ENCODE measurements around the gene GRIK4. TPM values are rescaled to one million over a fixed set of nuclear protein-coding genes. Genes with fewer than 3 reads are reported as not detected.

The GRIK4 gene
- total and polyA plus RNA-seq, 4 donors: 0.05 to 0.25 (median 0.06) TPM; not detected in 1

DNA sequence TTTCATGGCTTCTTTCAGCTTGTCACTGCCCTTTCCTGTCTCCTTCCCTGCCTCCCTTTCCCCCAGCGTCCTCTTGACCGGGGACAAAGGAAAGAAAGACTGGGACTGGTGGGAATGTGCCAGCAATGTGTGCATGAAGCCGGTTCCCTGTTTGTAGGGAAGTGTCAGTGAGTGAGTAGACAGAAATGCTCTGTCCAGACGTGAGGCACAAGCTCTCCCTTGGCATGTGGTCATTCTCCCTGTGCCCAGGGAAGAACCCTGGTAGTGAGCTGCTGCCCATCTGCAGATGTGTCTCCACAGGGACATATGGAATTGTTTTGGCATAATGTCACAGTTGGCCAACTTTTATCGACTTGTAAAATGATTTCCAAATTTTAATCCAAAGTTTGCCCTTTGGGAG lies 426.0 kb downstream of the GRIK4 start:
- Histone ChIP-seq H3K36me3 (ENCODE audit: control insufficient read depth in 4 of 4, insufficient read depth in 3 of 4, low read depth in 1 of 4, low read length in 3 of 4) (no peaks in the 10 kb centered on the region), H3K9ac (ENCODE audit: low read depth in 1 of 2, low read length in 2 of 2) (no peak overlapping the region), H3K27me3 (ENCODE audit: control insufficient read depth in 4 of 4, insufficient read depth in 4 of 4, low read length in 3 of 4) (peaks cover 0 to 2% (median 0%) of the 10 kb centered on the region in 4 donors), H3K27ac (ENCODE audit: low read depth in 1 of 2, low read length in 2 of 2) (no peak overlapping the region), H3K4me3 (ENCODE audit: low read depth in 1 of 3, low read length in 3 of 3) (no peak overlapping the region), H3K9me3 (ENCODE audit: control insufficient read depth in 4 of 4, low read length in 3 of 4) (no peaks in the 10 kb centered on the region), H3K4me1 (ENCODE audit: control insufficient read depth in 4 of 4, insufficient read depth in 4 of 4, low read length in 3 of 4) (no peaks in the 10 kb centered on the region)
- WGBS: 51% methylated on average over 5 of the region's 5 CpGs
- DNase-seq (ENCODE audit: low spot score): no peak
- TF ChIP-seq EGR1 (IDR thresholded peaks at IDR 0.05; ENCODE audit: low read depth in 2 of 2) (no peak), NR2F2 (IDR thresholded peaks at IDR 0.05) (no peak), FOXA2 (IDR thresholded peaks at IDR 0.05) (no peak), RXRA (IDR thresholded peaks at IDR 0.05) (no peak), RAD21 (IDR thresholded peaks at IDR 0.05) (no peak), GABPA (IDR thresholded peaks at IDR 0.05 in 1 of 2, conservative IDR thresholded peaks at IDR 0.05 in 1 of 2) (no peak), YY1 (IDR thresholded peaks at IDR 0.05) (no peak), HNF4G (IDR thresholded peaks at IDR 0.05) (no peak), TAF1 (conservative IDR thresholded peaks at IDR 0.05) (no peak), SP1 (IDR thresholded peaks at IDR 0.05) (no peak), FOXA1 (IDR thresholded peaks at IDR 0.05) (no peak), HNF4A (conservative IDR thresholded peaks at IDR 0.05) (no peak)
- TF ChIP-seq, protein P1, sequence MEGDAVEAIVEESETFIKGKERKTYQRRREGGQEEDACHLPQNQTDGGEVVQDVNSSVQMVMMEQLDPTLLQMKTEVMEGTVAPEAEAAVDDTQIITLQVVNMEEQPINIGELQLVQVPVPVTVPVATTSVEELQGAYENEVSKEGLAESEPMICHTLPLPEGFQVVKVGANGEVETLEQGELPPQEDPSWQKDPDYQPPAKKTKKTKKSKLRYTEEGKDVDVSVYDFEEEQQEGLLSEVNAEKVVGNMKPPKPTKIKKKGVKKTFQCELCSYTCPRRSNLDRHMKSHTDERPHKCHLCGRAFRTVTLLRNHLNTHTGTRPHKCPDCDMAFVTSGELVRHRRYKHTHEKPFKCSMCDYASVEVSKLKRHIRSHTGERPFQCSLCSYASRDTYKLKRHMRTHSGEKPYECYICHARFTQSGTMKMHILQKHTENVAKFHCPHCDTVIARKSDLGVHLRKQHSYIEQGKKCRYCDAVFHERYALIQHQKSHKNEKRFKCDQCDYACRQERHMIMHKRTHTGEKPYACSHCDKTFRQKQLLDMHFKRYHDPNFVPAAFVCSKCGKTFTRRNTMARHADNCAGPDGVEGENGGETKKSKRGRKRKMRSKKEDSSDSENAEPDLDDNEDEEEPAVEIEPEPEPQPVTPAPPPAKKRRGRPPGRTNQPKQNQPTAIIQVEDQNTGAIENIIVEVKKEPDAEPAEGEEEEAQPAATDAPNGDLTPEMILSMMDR (IDR thresholded peaks at IDR 0.05; ENCODE audit: low read depth, low read length, missing input control): no peak
- TF ChIP-seq, protein P2, sequence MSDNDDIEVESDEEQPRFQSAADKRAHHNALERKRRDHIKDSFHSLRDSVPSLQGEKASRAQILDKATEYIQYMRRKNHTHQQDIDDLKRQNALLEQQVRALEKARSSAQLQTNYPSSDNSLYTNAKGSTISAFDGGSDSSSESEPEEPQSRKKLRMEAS (IDR thresholded peaks at IDR 0.05): no peak
- TF ChIP-seq, protein P3, sequence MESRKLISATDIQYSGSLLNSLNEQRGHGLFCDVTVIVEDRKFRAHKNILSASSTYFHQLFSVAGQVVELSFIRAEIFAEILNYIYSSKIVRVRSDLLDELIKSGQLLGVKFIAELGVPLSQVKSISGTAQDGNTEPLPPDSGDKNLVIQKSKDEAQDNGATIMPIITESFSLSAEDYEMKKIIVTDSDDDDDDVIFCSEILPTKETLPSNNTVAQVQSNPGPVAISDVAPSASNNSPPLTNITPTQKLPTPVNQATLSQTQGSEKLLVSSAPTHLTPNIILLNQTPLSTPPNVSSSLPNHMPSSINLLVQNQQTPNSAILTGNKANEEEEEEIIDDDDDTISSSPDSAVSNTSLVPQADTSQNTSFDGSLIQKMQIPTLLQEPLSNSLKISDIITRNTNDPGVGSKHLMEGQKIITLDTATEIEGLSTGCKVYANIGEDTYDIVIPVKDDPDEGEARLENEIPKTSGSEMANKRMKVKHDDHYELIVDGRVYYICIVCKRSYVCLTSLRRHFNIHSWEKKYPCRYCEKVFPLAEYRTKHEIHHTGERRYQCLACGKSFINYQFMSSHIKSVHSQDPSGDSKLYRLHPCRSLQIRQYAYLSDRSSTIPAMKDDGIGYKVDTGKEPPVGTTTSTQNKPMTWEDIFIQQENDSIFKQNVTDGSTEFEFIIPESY (IDR thresholded peaks at IDR 0.05): no peak
- TF ChIP-seq, protein P4, sequence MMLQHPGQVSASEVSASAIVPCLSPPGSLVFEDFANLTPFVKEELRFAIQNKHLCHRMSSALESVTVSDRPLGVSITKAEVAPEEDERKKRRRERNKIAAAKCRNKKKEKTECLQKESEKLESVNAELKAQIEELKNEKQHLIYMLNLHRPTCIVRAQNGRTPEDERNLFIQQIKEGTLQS (IDR thresholded peaks at IDR 0.05): no peak

- Histone ChIP-seq H3K9me3 (ENCODE audit: control insufficient read depth in 4 of 4, low read length in 3 of 4) (no peaks in the 10 kb centered on the region), H3K4me3 (ENCODE audit: low read depth in 1 of 3, low read length in 3 of 3) (no peak overlapping the region), H3K9ac (ENCODE audit: low read depth in 1 of 2, low read length in 2 of 2) (no peak overlapping the region), H3K27me3 (ENCODE audit: control insufficient read depth in 4 of 4, insufficient read depth in 4 of 4, low read length in 3 of 4) (peaks cover 0 to 2% (median 0%) of the 10 kb centered on the region in 4 donors), H3K27ac (ENCODE audit: low read depth in 1 of 2, low read length in 2 of 2) (no peak overlapping the region), H3K36me3 (ENCODE audit: control insufficient read depth in 4 of 4, insufficient read depth in 3 of 4, low read depth in 1 of 4, low read length in 3 of 4) (no peaks in the 10 kb centered on the region), H3K4me1 (ENCODE audit: control insufficient read depth in 4 of 4, insufficient read depth in 4 of 4, low read length in 3 of 4) (no peaks in the 10 kb centered on the region)
- 60% methylated on average over 4 of the region's 4 CpGs for WGBS
- TF ChIP-seq SP1 (IDR thresholded peaks at IDR 0.05) (no peak), HNF4G (IDR thresholded peaks at IDR 0.05) (no peak)
- TF ChIP-seq, protein P4 (IDR thresholded peaks at IDR 0.05): no peak
- TF ChIP-seq, protein P3 (IDR thresholded peaks at IDR 0.05): no peak
- no peak for DNase-seq (ENCODE audit: low spot score)
Measured at GRCh38 chr11:120938260-120938659, 426.7 kb downstream of the GRIK4 start.

All from liver (tissue), 9 donors.